Suprapubic skin (tissue), 4 donors: ENCODE results near the gene QDPR. TPM values are rescaled to one million over a fixed set of nuclear protein-coding genes. Genes with fewer than 3 reads are reported as not detected.
"Not testable (repeated sequence)": the region's sequence is repeated elsewhere in the genome, so short reads cannot be mapped to it uniquely, and the experiment has no call there.

ENCODE experiments used
- DNase-seq, 2 donors: peaks; one replicate each; pipeline ENCODE4 v3.0.0-alpha.2; 2019; ENCODE audit warnings: low spot score in 2 of 2
- H3K27ac ChIP-seq: fragments of 200-600 bp; sonication (generic); one replicate; pipeline ENCODE4 v1.5.1; 2019
- H3K27me3 ChIP-seq: fragments of 200-600 bp; sonication (generic); one replicate; pipeline ENCODE4 v1.5.1; 2019
- H3K36me3 ChIP-seq: fragments of 200-600 bp; sonication (generic); one replicate; pipeline ENCODE4 v1.5.1; 2019
- H3K4me1 ChIP-seq: fragments of 200-600 bp; sonication (generic); one replicate; pipeline ENCODE4 v1.5.1; 2019
- H3K4me3 ChIP-seq: fragments of 200-600 bp; sonication (generic); one replicate; pipeline ENCODE4 v1.5.1; 2019; ENCODE audit warnings: mild to moderate bottlenecking
- H3K9me3 ChIP-seq: fragments of 200-600 bp; sonication (generic); one replicate; pipeline ENCODE4 v1.5.1; 2019
- CTCF ChIP-seq, 2 donors: fragments of 200-600 bp in 1 of 2; fragments of 450-650 bp in 1 of 2; sonication (generic) in 1 of 2; IDR thresholded peaks; one replicate each; pipeline ENCODE4 v1.5.1; 2016 to 2019; ENCODE audit warnings: antibody characterized with exemption in 2 of 2, mild to moderate bottlenecking in 1 of 2, moderate library complexity in 1 of 2
- EP300 ChIP-seq: sonication (generic); formaldehyde crosslinking; IDR thresholded peaks from one replicate; pipeline ENCODE4 v1.6.1; 2017; ENCODE audit warnings: antibody characterized with exemption
- POLR2A ChIP-seq, 2 donors: fragments of 450-650 bp; IDR thresholded peaks; one replicate each; pipeline ENCODE4 v1.6.1; 2017; ENCODE audit warnings: antibody characterized with exemption in 2 of 2, mild to moderate bottlenecking in 2 of 2, moderate library complexity in 2 of 2
- POLR2AphosphoS5 ChIP-seq, 3 donors: sonication (generic); formaldehyde crosslinking; IDR thresholded peaks; one replicate each; pipeline ENCODE4 v1.6.1; 2017; ENCODE audit warnings: antibody characterized with exemption in 3 of 3
- WGBS: methylation state at CpG from one replicate; pipeline ENCODE4 v1.1.5; 2018; 5-methylcytosine and 5-hydroxymethylcytosine counted together
- total RNA-seq, 4 donors: library from RNA; depleted of rRNA; stranded (reverse); fragments of >200 nt; gene quantifications; one replicate each; pipeline ENCODE4 v1.1.0, GENCODE V29; 2016

Gene QDPR
- total RNA-seq, 4 donors from 2014 or later = 5.1 to 15.7 (median 9.5) TPM

GRCh38 chr4:17463606-17464005 lies 48.3 kb downstream of the QDPR start:
- WGBS = 85% methylated on average over 1 of the region's 1 CpG
- no peaks in the 10 kb centered on the region for H3K27me3 ChIP-seq
- DNase-seq = no peak
- H3K4me1 ChIP-seq = no peaks in the 10 kb centered on the region
- no peaks in the 10 kb centered on the region for H3K9me3 ChIP-seq
- H3K27ac ChIP-seq = no peak overlapping the region
- TF ChIP-seq POLR2AphosphoS5 (IDR thresholded peaks at IDR 0.05) (no peak), POLR2A (IDR thresholded peaks at IDR 0.05) (no peak)
- H3K36me3 ChIP-seq = no peaks in the 10 kb centered on the region
- H3K4me3 ChIP-seq = no peak overlapping the region

GRCh38 chr4:17450269-17450804 lies 61.6 kb downstream of the QDPR start:
- Histone ChIP-seq H3K27ac (no peak overlapping the region), H3K9me3 (no peaks in the 10 kb centered on the region), H3K36me3 (no peaks in the 10 kb centered on the region), H3K4me1 (no peaks in the 10 kb centered on the region), H3K27me3 (no peaks in the 10 kb centered on the region), H3K4me3 (no peak overlapping the region)
- no peak for DNase-seq
- no peak for TF ChIP-seq EP300
- no peak for TF ChIP-seq POLR2AphosphoS5 (IDR thresholded peaks at IDR 0.05)
- no peak for TF ChIP-seq CTCF (IDR thresholded peaks at IDR 0.05)
- TF ChIP-seq POLR2A (IDR thresholded peaks at IDR 0.05) = no peak
- WGBS = 12% methylated on average over 1 of the region's 1 CpG

GRCh38 chr4:17448689-17449088 lies 63.2 kb downstream of the QDPR start:
- Histone ChIP-seq H3K9me3 (no peaks in the 10 kb centered on the region), H3K27me3 (no peaks in the 10 kb centered on the region), H3K36me3 (no peaks in the 10 kb centered on the region), H3K27ac (no peak overlapping the region), H3K4me1 (no peaks in the 10 kb centered on the region), H3K4me3 (no peak overlapping the region)
- TF ChIP-seq POLR2AphosphoS5 (IDR thresholded peaks at IDR 0.05) = no peak
- no peak for TF ChIP-seq CTCF (IDR thresholded peaks at IDR 0.05)
- no peak for TF ChIP-seq POLR2A (IDR thresholded peaks at IDR 0.05)
- no peak for TF ChIP-seq EP300
- 56% methylated on average over 3 of the region's 3 CpGs for WGBS
- DNase-seq = no peak

- no peaks in the 10 kb centered on the region for H3K9me3 ChIP-seq
- no peak for DNase-seq
- H3K4me1 ChIP-seq = no peaks in the 10 kb centered on the region
- no peak overlapping the region for H3K27ac ChIP-seq
- H3K36me3 ChIP-seq = no peaks in the 10 kb centered on the region
- H3K27me3 ChIP-seq = no peaks in the 10 kb centered on the region
- no peak for TF ChIP-seq POLR2A (IDR thresholded peaks at IDR 0.05)
- no peak for TF ChIP-seq POLR2AphosphoS5 (IDR thresholded peaks at IDR 0.05)
- TF ChIP-seq CTCF (IDR thresholded peaks at IDR 0.05) = peak; percentile 37 to 47
- no peak for TF ChIP-seq EP300
- H3K4me3 ChIP-seq = no peak overlapping the region
Measured at GRCh38 chr4:17447675-17448298, 64.1 kb downstream of the QDPR start.

GRCh38 chr4:17447056-17447455 lies 64.8 kb downstream of the QDPR start:
- Histone ChIP-seq H3K4me1 (no peaks in the 10 kb centered on the region), H3K36me3 (no peaks in the 10 kb centered on the region), H3K27me3 (no peaks in the 10 kb centered on the region), H3K4me3 (no peak overlapping the region), H3K9me3 (no peaks in the 10 kb centered on the region), H3K27ac (no peak overlapping the region)
- 37% methylated on average over 5 of the region's 5 CpGs for WGBS
- TF ChIP-seq CTCF (IDR thresholded peaks at IDR 0.05) (no peak), POLR2A (IDR thresholded peaks at IDR 0.05) (no peak), EP300 (no peak), POLR2AphosphoS5 (IDR thresholded peaks at IDR 0.05) (no peak)
- no peak for DNase-seq

GRCh38 chr4:17442477-17442876 lies 69.4 kb downstream of the QDPR start:
- not testable (repeated sequence) for H3K4me1 ChIP-seq, H3K36me3 ChIP-seq, H3K27ac ChIP-seq, H3K4me3 ChIP-seq, H3K9me3 ChIP-seq, DNase-seq, H3K27me3 ChIP-seq
- WGBS = 63% methylated on average over 1 of the region's 1 CpG
